A673 (cell line): ENCODE data around the gene CISH. TPM values are rescaled to one million over a fixed set of nuclear protein-coding genes. Genes with fewer than 3 reads are reported as not detected.

Source experiments
- BruUV-seq: library from RNA; stranded (reverse); fragments of 400-500 nt; replicated peaks from 2 replicates; lab custom pipeline; 2021; lab: Mats Ljungman, UMichigan
- CTCF ChIA-PET: fragments of 300-600 bp; sonication (Branson Sonifier 250); formaldehyde crosslinking; loops from one replicate; lab custom pipeline; 2022; ENCODE audit warnings: antibody characterized with exemption; lab: Charles Lee
- POLR2A ChIA-PET: fragments of 300-600 bp; sonication (Branson Sonifier 250); formaldehyde crosslinking; loops from one replicate; lab custom pipeline; 2022; ENCODE audit warnings: antibody characterized with exemption; ENCODE audit not compliant: low non-redundant PET; lab: Charles Lee
- DNase-seq: peaks from one replicate; pipeline ENCODE4 v3.0.0-alpha.2; 2015; ENCODE audit warnings: low spot score
- H3K27ac ChIP-seq: fragments of 200-600 bp; sonication (generic); 2 replicates; pipeline ENCODE4 v1.5.1; 2016; ENCODE audit warnings: mixed run types, low read depth, mild to moderate bottlenecking, mixed read lengths, antibody characterized with exemption, low read length; ENCODE audit not compliant: poor library complexity, severe bottlenecking
- H3K27me3 ChIP-seq: fragments of 200-600 bp; sonication (generic); replicated peaks from 2 replicates; pipeline ENCODE4 v1.6.1; 2017; ENCODE audit warnings: mixed run types, low read depth, mild to moderate bottlenecking, mixed read lengths, antibody characterized with exemption, low read length; ENCODE audit not compliant: insufficient read depth, poor library complexity
- H3K36me3 ChIP-seq: fragments of 200-600 bp; sonication (generic); 2 replicates; pipeline ENCODE4 v1.6.1; 2016; ENCODE audit warnings: mixed run types, mild to moderate bottlenecking, mixed read lengths, antibody characterized with exemption, low read length; ENCODE audit not compliant: insufficient read depth, poor library complexity, severe bottlenecking
- H3K4me1 ChIP-seq: fragments of 200-600 bp; sonication (generic); 2 replicates; pipeline ENCODE4 v1.6.1; 2017; ENCODE audit warnings: mixed run types, mild to moderate bottlenecking, mixed read lengths, antibody characterized with exemption, low read length; ENCODE audit not compliant: insufficient read depth, poor library complexity, severe bottlenecking
- H3K4me3 ChIP-seq: fragments of 200-600 bp; sonication (generic); 2 replicates; pipeline ENCODE4 v1.5.1; 2016; ENCODE audit warnings: low read depth, mixed run types, mild to moderate bottlenecking, mixed read lengths, low read length; ENCODE audit not compliant: poor library complexity, severe bottlenecking
- H3K9me3 ChIP-seq: fragments of 200-600 bp; sonication (generic); 2 replicates; pipeline ENCODE4 v1.6.1; 2016; ENCODE audit warnings: mixed run types, low read depth, mild to moderate bottlenecking, mixed read lengths, antibody characterized with exemption, low read length; ENCODE audit not compliant: poor library complexity, severe bottlenecking
- CTCF ChIP-seq: fragments of 300-800, 200-600 bp; sonication (generic); conservative IDR thresholded peaks from 2 replicates; pipeline ENCODE4 v1.5.1; 2017; ENCODE audit warnings: low read depth, mild to moderate bottlenecking, antibody characterized with exemption, low read length, moderate library complexity, mixed read lengths
- EZH2 ChIP-seq: fragments of 200-600 bp; sonication (generic); IDR thresholded peaks from 2 replicates; pipeline ENCODE4 v1.6.1; 2017; ENCODE audit warnings: borderline replicate concordance, low read depth, mild to moderate bottlenecking, mixed read lengths, antibody characterized with exemption, low read length; ENCODE audit not compliant: poor library complexity, severe bottlenecking
- intact Hi-C: fragments of 100-400 bp; cut with micrococcal nuclease; formaldehyde crosslinking; loops from one replicate; pipeline ENCODE4 v1.10.0; 2022; ENCODE audit not compliant: unreplicated experiment
- total RNA-seq: library from RNA; stranded (reverse); gene quantifications from 2 replicates; pipeline ENCODE4 v1.2.3, GENCODE V29; 2021

The CISH gene
- total RNA-seq, 1 experiment from 2014 or later = 0.86 TPM

GRCh38 chr3:50575372-50575771, 36.2 kb downstream of the CISH start:
- no peaks in the 10 kb centered on the region for H3K9me3 ChIP-seq
- DNase-seq = no peak
- POLR2A ChIA-PET = no interaction called here
- TF ChIP-seq EZH2 (no peak), CTCF (no peak)
- no TSS peak for BruUV-seq
- no peaks in the 10 kb centered on the region for H3K36me3 ChIP-seq
- H3K27me3 ChIP-seq = no peaks in the 10 kb centered on the region
- H3K4me1 ChIP-seq = no peaks in the 10 kb centered on the region
- no peak overlapping the region for H3K27ac ChIP-seq
- intact Hi-C loops = no loop called here
- no peak overlapping the region for H3K4me3 ChIP-seq
- CTCF ChIA-PET = interaction anchor here (0.6 kb wide), 1 partner anchor 14 kb away, joined by 4 read pairs; no protein-coding TSS in a partner anchor

GRCh38 chr3:50574444-50574831, 37.1 kb downstream of the CISH start:
- ChIA-PET CTCF (no interaction called here), POLR2A (no interaction called here)
- Histone ChIP-seq H3K27me3 (no peaks in the 10 kb centered on the region), H3K27ac (no peak overlapping the region), H3K9me3 (no peaks in the 10 kb centered on the region), H3K36me3 (no peaks in the 10 kb centered on the region), H3K4me1 (no peaks in the 10 kb centered on the region), H3K4me3 (no peak overlapping the region)
- no TSS peak for BruUV-seq
- no peak for DNase-seq
- no peak for TF ChIP-seq EZH2
- no peak for TF ChIP-seq CTCF
- intact Hi-C loops = loop anchor here (5.0 kb wide), 1 partner anchor 38 kb away; the partner anchor contains the start of gene CISH

- CTCF ChIA-PET = no interaction called here
These were observed 37.8 kb downstream of the CISH start for GRCh38 chr3:50573566-50574443.

More at GRCh38 chr3:50573566-50574443, 37.8 kb downstream of the CISH start:
- no TSS peak for BruUV-seq
- no peaks in the 10 kb centered on the region for H3K9me3 ChIP-seq
- no peaks in the 10 kb centered on the region for H3K36me3 ChIP-seq
- H3K27me3 ChIP-seq = no peaks in the 10 kb centered on the region
- TF ChIP-seq CTCF (no peak), EZH2 (no peak)
- H3K4me3 ChIP-seq = no peak overlapping the region
- H3K27ac ChIP-seq = no peak overlapping the region
- POLR2A ChIA-PET = no interaction called here
- no peak for DNase-seq
- H3K4me1 ChIP-seq = no peaks in the 10 kb centered on the region
- intact Hi-C loops = loop anchor here (5.0 kb wide), 1 partner anchor 38 kb away; the partner anchor contains the start of gene CISH
